ENCODE results near the gene MFRP.

MFRP gene

GRCh38 chr11:119373059-119373920 lies 26.8 kb upstream of the MFRP start:
- no peak for DNase-seq (ENCODE audit: low read depth, low spot score)

DNA sequence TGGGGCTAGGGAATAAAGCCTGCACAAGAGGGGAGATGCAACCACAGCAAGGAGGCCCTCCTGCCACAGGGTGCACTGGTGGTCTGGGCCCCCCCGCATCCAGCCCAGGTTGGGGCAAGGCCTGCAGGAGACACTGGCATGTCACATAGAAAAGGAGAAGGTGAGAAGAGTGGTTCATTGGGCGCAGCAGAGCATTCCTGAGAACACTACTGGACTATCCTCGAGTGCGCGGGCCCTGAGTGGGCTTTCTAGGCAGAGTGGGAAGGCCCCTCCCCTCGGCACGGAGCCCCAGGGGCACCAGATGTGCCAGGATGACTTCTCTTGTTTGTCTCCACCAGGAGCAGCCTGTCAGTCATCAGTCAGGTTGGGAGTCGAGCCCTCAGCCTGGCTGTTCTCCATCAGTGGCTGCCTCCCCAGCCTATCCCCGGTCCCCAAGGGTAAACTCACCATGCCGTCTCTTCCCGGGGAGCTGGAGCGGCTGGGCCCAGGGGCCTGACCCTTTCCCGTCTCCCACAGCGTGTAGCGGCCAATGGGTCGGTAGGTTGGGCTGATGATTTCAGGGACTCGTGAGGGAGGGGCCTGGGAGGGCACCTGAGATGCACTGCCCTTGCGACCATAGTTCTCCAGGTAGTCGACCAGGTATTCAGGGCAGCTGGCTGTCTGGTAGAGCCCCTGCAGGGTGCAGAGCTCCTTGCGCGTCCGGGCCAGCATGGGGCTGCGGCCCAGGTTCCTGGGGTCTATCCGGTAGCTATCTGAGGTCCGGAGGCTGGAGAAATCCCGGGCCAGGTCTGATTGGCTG lies 26.0 kb upstream of the MFRP start:
- DNase-seq (ENCODE audit: low read depth, low spot score), result no peak

GRCh38 chr11:119371778-119372182 lies 25.3 kb upstream of the MFRP start:
- no peak for DNase-seq (ENCODE audit: low read depth, low spot score)

GRCh38 chr11:119371067-119371601 lies 24.6 kb upstream of the MFRP start:
- no peak for DNase-seq (ENCODE audit: low read depth, low spot score)

- DNase-seq (ENCODE audit: low read depth, low spot score), result no peak
Observed at GRCh38 chr11:119370486-119371046, 24.1 kb upstream of the MFRP start.

DNA sequence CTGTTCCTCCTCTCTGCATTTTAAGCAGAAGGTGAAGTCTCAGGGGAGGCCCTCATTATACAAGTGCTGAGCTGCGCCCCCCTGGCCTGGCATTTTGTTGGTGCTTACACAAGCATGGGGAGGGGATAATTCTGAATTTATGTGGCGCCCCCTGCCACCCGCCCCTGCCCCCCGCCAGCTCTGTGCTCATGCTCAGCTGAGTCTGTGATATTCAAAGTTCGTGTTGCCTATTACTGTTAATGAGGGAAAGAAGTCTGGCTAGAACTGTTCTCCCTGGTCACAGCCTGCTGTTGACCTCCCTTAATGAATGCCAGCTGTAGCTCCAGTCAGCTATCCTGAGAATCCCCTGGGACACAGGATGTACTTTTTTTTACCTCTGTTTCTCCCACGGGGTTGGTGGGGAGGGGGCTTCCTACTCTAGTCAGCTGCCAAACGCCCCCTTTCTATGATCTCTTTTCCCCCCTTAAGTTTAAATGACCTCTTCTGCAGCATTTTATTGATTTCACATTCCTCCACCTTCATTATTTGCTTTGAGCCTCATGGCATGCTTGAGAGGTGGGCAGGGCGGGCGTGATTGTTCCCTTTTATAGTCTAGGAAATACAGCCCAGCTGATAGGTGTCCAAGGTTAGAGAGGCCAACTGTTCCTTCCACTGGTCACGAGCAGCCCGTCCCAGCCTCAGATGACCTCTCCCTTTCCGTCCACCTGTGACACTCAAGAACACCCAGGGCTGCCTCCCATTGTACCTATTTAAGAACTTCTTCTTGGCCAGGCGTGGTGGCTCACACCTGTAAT lies 22.8 kb upstream of the MFRP start:
- no peak for DNase-seq (ENCODE audit: low read depth, low spot score)

GRCh38 chr11:119368121-119369034 lies 21.9 kb upstream of the MFRP start:
- DNase-seq (ENCODE audit: low read depth, low spot score), result no peak

GRCh38 chr11:119367661-119368120 lies 21.2 kb upstream of the MFRP start:
- DNase-seq (ENCODE audit: low read depth, low spot score), result no peak

GRCh38 chr11:119366690-119367620 lies 20.4 kb upstream of the MFRP start:
- no peak for DNase-seq (ENCODE audit: low read depth, low spot score)

GRCh38 chr11:119365071-119365591 lies 18.6 kb upstream of the MFRP start:
- no peak for DNase-seq (ENCODE audit: low read depth, low spot score)

DNA sequence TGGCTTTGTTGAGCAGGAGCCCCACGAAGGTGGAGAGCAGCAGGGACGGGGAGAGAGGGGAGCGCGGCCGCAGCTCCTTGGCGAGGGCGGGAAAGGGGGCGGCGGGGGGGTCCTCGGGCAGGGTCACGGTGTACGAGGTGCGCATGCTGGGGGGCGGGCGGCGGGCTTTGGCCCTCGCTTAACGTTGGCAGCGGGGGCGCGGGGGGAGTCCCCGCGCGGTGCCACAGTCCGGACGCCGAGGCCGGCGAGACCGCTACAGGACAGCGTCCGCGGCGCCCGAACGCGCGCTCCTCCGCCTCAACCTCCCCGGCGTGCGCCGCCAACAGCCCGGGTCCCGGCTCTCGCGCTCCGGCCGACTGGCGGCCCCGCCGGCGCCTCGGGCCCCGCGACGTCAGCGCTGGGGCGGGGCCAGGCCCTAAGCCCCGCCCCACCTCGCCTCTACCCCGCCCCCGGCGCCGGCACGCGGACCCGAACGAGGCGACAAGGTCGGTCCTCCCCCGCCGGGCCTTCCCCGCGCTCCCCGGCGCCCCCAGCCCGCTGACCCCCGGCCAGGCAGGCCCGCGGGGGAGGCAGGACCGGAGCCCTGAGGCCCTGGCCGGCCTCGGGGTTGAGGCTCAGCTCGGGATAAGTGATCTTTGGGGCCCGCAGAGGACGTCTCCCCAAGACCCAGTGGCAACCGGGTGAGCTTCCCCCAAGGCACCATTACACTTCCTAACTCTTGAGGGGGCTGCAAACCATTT lies 17.5 kb upstream of the MFRP start:
- DNase-seq (ENCODE audit: low read depth, low spot score), result no peak

GRCh38 chr11:119363081-119363850 lies 16.8 kb upstream of the MFRP start:
- no peak for DNase-seq (ENCODE audit: low read depth, low spot score)

GRCh38 chr11:119362741-119363080 lies 16.2 kb upstream of the MFRP start:
- DNase-seq (ENCODE audit: low read depth, low spot score), result no peak

- DNase-seq (ENCODE audit: low read depth, low spot score), result no peak
Observed at GRCh38 chr11:119361941-119362725, 15.6 kb upstream of the MFRP start.

- no peak for DNase-seq (ENCODE audit: low read depth, low spot score)
Observed at GRCh38 chr11:119361056-119361787, 14.7 kb upstream of the MFRP start.
